HG03280 (cell line): ENCODE data around the gene KDM7A.

Source experiments
- ATAC-seq: cut with Tn5 transposase; IDR thresholded peaks from one replicate; pipeline ENCODE4 v1.9.1; 2021; ENCODE audit warnings: mild to moderate bottlenecking, moderate library complexity; ENCODE audit not compliant: unreplicated experiment

The KDM7A gene, protein sequence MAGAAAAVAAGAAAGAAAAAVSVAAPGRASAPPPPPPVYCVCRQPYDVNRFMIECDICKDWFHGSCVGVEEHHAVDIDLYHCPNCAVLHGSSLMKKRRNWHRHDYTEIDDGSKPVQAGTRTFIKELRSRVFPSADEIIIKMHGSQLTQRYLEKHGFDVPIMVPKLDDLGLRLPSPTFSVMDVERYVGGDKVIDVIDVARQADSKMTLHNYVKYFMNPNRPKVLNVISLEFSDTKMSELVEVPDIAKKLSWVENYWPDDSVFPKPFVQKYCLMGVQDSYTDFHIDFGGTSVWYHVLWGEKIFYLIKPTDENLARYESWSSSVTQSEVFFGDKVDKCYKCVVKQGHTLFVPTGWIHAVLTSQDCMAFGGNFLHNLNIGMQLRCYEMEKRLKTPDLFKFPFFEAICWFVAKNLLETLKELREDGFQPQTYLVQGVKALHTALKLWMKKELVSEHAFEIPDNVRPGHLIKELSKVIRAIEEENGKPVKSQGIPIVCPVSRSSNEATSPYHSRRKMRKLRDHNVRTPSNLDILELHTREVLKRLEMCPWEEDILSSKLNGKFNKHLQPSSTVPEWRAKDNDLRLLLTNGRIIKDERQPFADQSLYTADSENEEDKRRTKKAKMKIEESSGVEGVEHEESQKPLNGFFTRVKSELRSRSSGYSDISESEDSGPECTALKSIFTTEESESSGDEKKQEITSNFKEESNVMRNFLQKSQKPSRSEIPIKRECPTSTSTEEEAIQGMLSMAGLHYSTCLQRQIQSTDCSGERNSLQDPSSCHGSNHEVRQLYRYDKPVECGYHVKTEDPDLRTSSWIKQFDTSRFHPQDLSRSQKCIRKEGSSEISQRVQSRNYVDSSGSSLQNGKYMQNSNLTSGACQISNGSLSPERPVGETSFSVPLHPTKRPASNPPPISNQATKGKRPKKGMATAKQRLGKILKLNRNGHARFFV

DNA sequence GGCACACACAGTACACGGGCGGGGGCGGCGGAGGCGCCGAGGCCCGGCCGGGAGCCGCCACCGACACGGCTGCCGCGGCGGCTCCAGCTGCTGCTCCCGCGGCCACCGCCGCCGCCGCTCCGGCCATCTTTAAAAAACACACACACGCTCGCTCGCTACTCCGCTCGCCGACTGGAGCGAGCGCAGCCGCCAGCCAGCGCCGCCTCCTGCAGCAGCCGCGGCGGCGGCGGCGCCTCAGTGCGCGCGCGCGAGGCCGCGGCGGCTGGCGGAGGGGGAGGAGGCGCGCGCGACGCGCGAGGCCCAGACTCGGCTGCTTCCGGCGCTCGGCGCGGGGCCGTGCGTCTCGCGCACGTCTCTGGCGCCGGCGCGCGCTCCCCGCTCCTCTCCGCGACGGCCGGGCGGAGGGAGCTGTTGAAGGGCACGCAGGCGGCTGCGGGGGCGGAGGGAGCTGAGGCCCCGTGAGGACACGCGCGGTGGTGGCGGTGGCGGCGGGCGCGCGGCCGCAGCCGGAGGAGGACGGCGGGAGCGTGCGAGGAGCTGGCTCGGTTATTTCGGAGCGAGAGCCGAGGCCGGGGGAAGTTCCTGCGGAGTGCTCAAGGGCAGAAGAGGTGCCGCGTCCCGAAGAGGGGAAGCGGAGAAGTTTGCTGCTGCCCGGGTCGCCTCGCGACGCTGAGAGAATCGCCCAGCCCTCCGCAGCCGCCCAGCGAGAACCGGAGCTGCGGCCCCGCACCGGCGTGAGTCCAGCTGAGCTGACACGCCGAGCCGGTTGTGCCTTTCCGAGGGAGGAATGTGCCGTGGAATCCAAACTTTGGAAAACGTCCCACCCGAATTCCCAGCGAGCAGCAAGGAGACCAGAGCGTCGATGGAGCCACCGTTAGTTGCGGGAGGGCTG is at the start of gene KDM7A:
TSS of gene KDM7A (minus strand) at position 173 of the 892 bp plus-strand sequence. CDS start at position 127, 46 bp downstream.
- ATAC-seq = peak; percentile 73

DNA sequence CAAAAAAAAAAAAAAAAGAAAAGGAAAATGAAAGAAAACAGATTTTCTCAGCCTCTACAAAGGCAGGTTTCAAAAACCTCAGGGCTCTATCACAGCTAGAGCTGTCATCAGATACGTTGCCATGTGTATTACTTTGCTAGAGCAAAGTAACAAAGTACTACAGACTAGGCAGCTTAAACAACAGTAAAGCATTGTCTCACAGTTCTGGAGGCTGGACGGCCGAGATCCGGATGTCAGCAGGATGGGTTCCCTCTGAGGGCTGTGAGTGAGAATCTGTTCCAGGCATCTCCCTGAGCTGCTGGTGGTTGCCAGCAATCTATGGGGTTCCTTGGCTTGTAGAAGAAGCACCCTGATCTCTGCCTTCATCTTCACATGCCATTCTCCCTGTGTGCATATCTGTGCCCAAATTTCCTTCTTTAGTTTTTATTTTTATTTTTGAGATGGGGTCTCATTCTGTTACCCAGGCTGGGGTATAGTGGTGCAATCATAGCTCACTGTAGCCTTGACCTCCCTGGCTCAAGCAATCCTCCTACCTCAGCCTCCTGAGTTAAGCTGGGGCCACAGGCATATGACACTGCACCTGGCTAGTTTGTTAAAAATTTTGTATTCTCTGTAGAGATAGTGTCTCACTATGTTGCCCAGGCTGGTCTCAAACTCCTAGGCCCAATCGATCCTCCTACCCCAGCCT is 48.9 kb upstream of the KDM7A start:
- ATAC-seq = no peak

DNA sequence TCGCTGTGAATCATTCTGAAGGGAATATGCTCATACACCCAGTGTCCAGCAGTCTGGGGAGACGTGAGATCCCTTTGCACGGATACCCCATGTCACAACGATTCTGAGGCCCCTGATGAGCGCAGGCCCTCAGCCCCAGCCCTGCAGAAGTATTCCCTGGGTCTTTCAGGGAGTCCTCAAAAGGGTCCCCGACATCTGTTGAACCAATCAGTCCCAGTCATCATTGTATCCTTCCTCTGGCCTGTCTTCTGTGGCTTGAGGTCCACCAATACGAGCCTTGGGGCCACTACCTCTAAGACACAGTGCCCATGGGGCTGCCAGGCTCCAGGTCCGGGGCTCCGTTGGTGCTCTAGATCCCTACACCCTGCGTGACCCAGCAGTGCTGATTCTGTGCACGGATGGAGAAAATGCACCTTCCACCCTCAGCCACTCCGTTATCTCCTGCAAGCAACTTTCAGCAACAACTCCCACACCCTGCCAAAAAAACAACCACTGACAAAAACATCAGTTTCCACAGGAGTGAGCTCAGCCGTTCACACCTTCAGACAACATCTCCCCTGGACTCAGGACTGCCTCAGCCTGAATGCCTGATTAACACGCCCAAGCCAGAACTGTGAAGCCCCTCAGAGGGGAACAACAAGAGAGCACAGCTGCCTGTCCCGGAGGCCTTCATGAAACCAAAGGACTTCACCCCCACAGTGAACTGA is 46.9 kb upstream of the KDM7A start:
- ATAC-seq = no peak

DNA sequence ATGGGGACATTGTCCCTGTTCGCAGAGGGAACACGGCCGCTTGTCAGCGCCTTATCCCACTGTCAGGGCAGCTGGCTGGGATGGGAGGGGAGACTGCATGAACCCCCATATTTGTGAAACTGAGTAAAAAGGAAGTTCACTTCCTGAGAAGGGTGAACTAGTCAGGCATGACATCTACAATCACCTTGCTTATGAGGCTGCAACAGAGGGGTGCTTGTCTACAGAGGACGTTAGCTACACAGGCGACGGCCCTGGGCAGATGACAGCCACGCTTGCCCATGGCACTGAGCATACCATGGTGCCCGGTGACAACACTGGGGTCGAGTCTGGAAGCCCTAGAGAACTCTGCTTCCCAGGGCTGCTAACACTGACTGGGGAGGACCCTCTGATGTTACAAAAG is 46.0 kb upstream of the KDM7A start:
- ATAC-seq = peak; percentile 51

DNA sequence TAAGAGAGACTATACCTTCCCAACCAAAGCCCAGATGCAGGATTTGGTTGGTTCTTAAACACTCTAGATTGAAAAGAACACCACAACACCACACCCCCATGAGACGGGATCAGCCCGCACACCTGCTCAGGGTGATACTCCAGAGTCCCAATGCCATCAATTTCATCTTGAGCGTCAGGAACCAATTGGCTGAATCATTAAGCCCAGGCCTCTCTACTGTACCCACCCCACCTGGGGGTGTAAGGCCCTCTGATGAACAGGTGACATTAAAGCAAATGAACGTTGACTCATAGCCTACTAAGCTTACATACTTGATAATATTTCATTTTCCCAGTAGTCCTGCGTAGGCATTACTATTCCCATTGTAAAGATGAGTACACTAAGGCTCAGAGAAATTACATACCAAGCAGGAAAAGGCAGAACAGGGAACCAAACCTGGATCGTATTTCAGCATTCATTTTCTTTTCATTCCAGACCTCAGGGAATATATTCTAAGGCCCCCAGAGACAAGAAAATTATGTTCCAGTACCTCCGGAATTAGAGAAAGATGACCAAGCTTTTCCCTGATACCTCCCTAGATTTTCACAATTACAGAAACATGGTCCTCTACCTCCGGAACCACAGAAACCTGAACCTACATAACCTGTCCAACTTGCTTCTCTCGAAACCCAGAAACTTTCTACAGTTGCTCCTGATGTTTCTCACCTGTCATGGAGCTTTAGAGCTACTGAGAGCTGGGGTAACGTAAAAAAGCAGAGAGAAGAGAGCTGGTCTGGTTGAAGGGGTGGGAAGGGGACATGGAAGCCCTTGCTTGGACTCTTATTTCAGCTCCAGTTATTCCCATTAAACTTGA is 43.1 kb upstream of the KDM7A start:
- ATAC-seq = no peak

DNA sequence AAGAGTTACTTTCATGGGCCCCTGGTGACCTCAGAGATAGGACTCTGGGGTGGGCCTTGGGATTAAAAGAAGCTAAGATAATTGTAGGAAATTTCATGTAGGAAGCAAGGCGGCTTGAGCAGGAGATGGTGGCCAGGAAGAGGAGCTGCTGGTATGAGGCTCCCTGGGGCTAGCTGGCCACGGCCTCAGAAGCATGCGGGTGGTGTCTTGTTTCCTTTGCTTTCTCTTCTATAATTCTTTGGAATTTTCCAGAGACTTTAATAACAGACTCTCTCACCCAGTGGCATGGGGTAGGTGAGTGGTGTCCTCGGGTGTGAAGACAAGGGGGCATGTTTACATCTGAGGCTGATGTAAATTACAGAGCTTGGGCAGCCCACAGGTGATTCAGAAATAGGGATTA is 41.9 kb upstream of the KDM7A start:
- no peak for ATAC-seq

DNA sequence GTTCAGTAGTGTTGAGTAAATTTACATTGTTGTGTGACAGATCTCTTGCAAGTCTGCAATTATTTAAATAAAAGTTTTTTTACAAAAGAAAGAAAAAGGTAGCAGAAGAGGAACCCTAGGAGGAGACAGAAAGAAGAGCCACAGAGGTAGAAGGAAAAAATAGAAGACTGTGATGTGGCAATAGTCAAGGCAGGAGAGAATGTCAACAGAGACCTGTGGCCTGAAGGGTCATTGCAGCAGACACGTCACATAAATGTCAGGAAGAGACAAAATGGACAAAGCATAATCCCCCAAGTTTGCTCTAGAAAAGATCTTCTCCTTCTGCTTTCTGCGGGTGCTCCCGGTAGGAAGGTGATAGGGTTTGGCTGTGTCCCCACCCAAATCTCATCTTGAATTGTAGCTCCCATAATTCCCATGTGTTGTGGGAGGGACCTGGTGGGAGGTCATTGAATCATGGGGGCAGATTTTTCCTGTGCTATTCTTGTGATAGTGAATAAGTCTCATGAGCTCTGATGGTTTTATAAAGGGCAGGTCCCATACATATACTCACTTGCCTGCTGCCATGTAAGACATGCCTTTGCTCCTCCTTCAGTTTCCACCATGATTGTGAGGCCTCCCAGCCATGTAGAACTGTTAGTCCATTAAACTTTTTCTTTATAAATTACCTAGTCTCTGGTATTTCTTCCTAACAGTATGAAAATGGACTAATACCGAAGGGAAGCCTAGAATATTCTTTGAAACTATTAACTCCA is 41.1 kb upstream of the KDM7A start:
- no peak for ATAC-seq

DNA sequence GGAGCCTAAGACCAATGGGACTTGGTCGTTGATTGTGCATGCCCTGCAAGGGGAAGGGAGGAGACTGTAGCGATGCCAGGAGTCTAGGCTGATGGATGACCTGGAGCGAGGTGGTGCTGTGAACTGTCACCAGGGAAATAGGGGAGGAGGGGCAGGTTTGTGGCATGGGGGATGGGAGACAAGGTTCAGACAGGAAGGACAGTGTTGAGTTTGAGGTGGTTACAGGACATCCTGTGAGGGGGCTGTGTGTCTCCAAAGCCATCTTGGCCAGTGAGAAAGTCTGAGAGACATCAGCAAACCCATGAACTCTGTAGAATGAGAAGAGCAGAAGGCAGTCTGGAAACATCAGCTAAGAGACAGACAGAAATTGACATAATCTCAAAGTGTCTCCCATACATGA is 38.5 kb upstream of the KDM7A start:
- no peak for ATAC-seq

DNA sequence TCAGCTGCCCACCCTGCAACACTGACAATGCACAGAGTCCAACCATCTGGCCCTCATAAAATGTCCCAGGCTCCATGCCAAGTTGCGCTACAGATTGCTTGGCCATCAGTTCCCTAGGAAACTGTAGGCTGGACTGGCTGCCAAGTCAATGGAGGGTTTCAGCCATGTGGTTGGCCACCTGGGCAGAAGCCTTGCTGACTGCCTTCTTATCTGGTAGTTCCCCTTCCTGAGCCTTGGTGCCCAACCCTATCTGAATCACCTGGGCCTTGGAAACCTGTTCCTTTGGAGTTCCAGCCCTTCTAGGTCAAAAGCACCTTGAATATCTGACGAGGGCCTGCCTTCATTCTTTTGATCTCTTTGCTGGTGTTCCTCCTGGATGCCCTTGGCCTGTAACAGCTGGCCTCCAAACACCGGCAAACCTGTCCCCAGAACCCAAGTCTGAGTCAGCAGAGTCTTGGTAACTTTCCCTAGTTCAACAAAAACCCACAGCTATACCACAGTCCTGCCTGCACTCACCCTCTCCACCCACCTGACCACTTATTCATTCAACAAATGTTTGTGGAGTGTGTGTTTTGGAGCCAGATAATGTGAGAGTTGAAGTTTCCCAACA is 37.4 kb upstream of the KDM7A start:
- ATAC-seq = no peak

DNA sequence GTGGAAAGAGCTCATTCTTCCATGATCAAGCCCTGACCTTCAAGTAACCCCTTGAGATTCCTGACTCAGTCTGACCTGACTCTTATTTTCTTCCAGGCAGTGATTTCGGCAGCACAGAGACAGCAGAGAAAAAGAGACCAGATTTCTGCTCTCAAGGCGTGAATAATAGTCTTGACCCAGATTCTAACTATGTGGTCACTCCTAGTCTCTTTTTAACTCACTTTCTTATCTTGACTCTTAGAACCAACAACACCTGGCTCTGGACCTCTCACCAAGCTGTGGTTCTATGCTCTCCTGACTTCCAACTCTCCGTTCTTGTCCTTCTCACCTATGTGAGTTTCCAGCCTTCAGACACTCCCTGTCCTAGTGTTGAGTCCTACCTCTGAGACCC is 36.9 kb upstream of the KDM7A start:
- peak; percentile 35 for ATAC-seq

DNA sequence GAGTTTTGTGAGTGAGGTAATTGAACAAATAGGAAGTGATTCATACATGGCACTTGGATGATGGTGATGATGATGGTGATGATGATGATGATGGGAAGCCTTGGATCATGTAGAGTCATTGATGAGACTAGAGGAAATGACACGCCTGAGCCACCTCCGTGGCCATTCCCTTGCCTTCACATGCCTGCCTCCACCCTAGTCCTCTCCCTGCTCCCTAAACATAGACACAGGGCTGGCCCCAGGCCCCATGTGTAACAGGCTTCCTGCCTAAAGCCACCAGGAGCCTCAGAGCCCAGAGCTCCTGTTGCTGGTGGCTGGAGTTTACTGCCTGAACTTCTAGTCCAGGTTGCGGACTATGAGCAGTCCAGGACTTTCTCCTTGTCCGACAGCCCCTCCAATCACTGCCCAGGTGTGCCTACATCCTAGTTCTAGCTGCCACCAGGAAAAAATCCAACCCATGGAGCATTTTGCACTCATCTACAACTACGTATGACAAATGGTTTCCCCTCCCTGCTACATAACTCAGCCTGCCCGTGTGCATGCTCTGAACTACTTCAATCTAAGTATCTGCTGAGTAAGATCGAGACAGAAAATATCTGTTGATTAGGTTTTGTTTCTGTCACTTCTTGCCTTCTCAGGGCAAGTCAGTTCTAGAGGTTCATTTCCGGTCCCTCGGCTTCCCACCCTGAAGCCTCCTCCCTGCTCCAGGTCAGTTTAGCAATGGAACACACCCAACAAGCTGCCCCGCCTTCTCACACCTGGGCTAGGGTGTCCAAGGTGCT is 35.5 kb upstream of the KDM7A start:
- peak; percentile 49 for ATAC-seq

DNA sequence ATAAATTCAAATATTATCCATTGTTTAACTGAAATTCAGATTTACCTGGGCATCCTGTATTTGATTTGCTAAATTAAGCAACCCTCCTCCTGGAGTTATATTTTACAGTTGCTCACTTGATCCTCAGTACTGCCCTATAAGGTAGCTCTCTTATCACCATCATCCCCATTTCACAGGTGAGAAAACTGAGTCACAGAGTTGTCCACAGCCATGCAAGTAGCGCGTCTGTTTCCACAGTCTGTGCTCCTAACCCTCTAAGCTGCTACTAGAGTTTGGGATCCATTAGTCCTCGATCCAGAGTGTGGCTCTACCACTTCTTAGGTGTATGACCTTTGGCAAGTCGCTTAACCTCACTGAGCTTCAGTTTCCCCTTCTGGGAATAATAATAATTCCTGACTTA is 34.9 kb upstream of the KDM7A start:
- ATAC-seq = no peak

DNA sequence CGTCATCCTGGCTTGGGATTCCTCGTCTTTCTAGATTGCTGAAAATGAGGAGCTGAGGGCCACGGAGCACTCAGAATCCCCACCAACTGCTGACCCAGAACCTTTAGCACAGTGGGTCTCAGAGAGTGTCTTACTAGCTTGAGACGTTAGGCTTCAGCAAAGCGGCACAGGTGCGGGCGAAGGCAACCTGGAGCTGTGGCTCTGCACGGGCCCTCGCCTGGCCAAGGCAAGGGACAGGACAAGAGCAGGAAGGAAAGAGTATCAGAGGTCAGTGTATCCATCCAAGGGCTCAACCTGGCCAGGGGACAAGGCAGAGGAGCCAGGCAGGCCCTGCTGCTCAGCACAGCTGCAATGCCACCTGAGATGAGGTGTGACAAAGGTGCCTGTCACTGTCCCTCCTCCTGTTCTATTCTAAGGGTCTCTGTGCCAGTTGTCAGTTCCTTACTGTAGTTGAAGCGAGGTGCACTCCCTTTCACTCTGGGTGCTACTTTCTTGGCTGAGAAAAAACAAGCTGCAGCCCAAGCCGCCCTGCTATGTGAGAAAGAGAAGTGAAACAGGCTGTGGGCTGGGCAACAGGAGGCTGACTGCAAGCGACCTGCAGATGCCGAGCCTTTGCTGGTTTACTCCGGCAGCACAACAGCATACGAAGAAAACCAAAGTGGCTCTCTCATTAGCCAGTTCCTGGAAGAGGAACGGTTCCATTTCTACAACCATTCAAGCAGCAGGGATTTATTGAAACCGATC is 33.3 kb upstream of the KDM7A start:
- peak; percentile 88 for ATAC-seq

DNA sequence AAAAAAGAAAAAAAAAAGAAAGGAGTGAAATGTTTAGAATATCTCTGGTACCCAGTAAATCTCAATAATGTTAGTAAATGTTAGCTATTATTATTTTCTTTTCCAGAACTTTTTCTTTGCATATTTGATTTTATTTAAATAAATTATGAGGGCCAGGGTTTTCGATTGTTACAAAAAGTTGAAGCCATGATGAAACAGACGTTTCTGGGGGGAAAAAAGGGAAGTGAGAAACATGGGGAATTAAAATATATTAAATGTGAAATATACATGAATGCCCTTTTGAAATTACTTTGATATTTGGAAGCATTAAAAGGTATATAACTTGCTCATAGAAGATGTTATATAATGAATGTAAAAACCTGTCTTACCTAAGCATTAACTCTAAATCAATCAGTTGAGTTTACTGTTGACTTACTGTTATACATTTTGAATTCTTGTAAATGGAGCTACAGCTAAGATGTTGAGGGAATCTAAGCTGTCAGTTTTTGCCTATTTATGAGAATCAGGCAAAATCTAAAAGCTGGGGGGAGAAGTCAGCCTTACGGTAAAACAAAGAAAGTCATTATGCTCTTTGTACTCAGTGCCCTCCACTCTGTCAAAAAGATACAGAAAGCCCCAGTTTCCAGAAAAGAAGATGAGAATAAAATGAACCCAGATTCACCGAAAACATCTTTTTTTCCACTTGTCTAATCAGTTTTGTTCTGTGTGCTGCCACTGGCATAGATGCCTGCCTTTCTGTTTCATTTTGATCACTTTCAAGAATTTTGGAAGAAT is 30.0 kb upstream of the KDM7A start:
- ATAC-seq = no peak

DNA sequence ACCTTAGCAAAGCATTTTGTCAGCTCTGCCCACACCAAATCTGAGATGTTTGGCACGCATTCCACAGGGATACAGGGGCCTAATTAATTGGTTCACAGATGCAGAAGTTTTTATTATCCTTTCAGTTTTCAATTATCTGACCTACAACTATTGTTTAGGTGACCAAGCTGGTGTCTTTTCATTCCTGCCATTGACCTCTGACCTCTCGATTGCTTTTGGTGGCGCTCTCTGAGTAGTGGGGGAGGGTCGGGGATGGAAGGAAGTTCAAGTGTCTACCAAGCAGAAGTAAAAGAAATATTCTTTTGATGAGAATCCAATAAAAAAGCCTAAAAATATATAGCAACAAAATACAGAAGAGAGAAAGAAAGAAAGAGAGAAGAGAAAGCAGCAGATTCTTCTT is 28.8 kb upstream of the KDM7A start:
- no peak for ATAC-seq
